ENCODE measurements around the gene ADAT1. TPM values are rescaled to one million over a fixed set of nuclear protein-coding genes. Genes with fewer than 3 reads are reported as not detected.

ADAT1 gene
- total and polyA plus RNA-seq, 2 experiments from 2014 or later: 21.2 to 37.9 TPM

- no peaks in the 10 kb centered on the region for H3K9me3 ChIP-seq (ENCODE audit: low read depth)
- no peak for DNase-seq (ENCODE audit: low spot score)
- no peaks in the 10 kb centered on the region for H3K4me1 ChIP-seq (ENCODE audit: insufficient read depth)
- no peaks in the 10 kb centered on the region for H3K36me3 ChIP-seq (replicated peaks; ENCODE audit: insufficient read depth, low read depth)
- 95% methylated on average over 7 of the region's 7 CpGs for WGBS (ENCODE audit: low lambda C conversion rate, missing lambda C conversion rate)
- H3K4me2 ChIP-seq: no peak overlapping the region
- TF ChIP-seq EZH2phosphoT487 (IDR thresholded peaks at IDR 0.05; ENCODE audit: low read depth, severe bottlenecking, unreplicated experiment) (no peak), CTCF (IDR thresholded peaks at IDR 0.05; ENCODE audit: poor library complexity) (no peak), EZH2 (IDR thresholded peaks at IDR 0.05; ENCODE audit: borderline replicate concordance) (no peak)
- no peak overlapping the region for H3K27ac ChIP-seq
- H3K4me3 ChIP-seq: no peak overlapping the region
- no peaks in the 10 kb centered on the region for H3K9me2 ChIP-seq (replicated peaks; ENCODE audit: insufficient read depth)
- peaks cover 10% of the 10 kb centered on the region for H4K20me1 ChIP-seq (ENCODE audit: insufficient read depth, poor library complexity, severe bottlenecking)
- no peaks in the 10 kb centered on the region for H3K79me2 ChIP-seq
- no peak overlapping the region for H2AFZ ChIP-seq
- no peaks in the 10 kb centered on the region for H3K27me3 ChIP-seq
These were observed 44.9 kb downstream of the ADAT1 start for GRCh38 chr16:75578212-75578611.

- H3K27me3 ChIP-seq: no peaks in the 10 kb centered on the region
- H2AFZ ChIP-seq: no peak overlapping the region
- H3K4me3 ChIP-seq: no peak overlapping the region
- peaks cover 14% of the 10 kb centered on the region for H4K20me1 ChIP-seq (ENCODE audit: insufficient read depth, poor library complexity, severe bottlenecking)
- no peak overlapping the region for H3K4me2 ChIP-seq
- WGBS (ENCODE audit: low lambda C conversion rate, missing lambda C conversion rate): 82% methylated on average over 3 of the region's 3 CpGs
- no peaks in the 10 kb centered on the region for H3K36me3 ChIP-seq (replicated peaks; ENCODE audit: insufficient read depth, low read depth)
- H3K4me1 ChIP-seq (ENCODE audit: insufficient read depth): no peaks in the 10 kb centered on the region
- no peak overlapping the region for H3K27ac ChIP-seq
- no peaks in the 10 kb centered on the region for H3K9me3 ChIP-seq (ENCODE audit: low read depth)
- H3K9me2 ChIP-seq (replicated peaks; ENCODE audit: insufficient read depth): no peaks in the 10 kb centered on the region
- no peak for DNase-seq (ENCODE audit: low spot score)
- H3K79me2 ChIP-seq: peaks cover 6% of the 10 kb centered on the region
- no peak for TF ChIP-seq EZH2phosphoT487 (IDR thresholded peaks at IDR 0.05; ENCODE audit: low read depth, severe bottlenecking, unreplicated experiment)
- TF ChIP-seq EZH2 (IDR thresholded peaks at IDR 0.05; ENCODE audit: borderline replicate concordance): no peak
- TF ChIP-seq CTCF (IDR thresholded peaks at IDR 0.05; ENCODE audit: poor library complexity): no peak
These were observed 46.7 kb downstream of the ADAT1 start for GRCh38 chr16:75576384-75576811.

GRCh38 chr16:75575958-75576357 lies 47.1 kb downstream of the ADAT1 start:
- 82% methylated on average over 3 of the region's 3 CpGs for WGBS (ENCODE audit: low lambda C conversion rate, missing lambda C conversion rate)
- Histone ChIP-seq H3K9me2 (replicated peaks; ENCODE audit: insufficient read depth) (no peaks in the 10 kb centered on the region), H3K4me3 (no peak overlapping the region), H3K9me3 (ENCODE audit: low read depth) (no peaks in the 10 kb centered on the region), H2AFZ (no peak overlapping the region), H3K79me2 (peaks cover 9% of the 10 kb centered on the region), H3K27me3 (no peaks in the 10 kb centered on the region), H4K20me1 (ENCODE audit: insufficient read depth, poor library complexity, severe bottlenecking) (peaks cover 14% of the 10 kb centered on the region), H3K4me2 (no peak overlapping the region), H3K4me1 (ENCODE audit: insufficient read depth) (no peaks in the 10 kb centered on the region), H3K27ac (no peak overlapping the region), H3K36me3 (replicated peaks; ENCODE audit: insufficient read depth, low read depth) (no peaks in the 10 kb centered on the region)
- TF ChIP-seq EZH2 (IDR thresholded peaks at IDR 0.05; ENCODE audit: borderline replicate concordance) (no peak), EZH2phosphoT487 (IDR thresholded peaks at IDR 0.05; ENCODE audit: low read depth, severe bottlenecking, unreplicated experiment) (no peak), CTCF (IDR thresholded peaks at IDR 0.05; ENCODE audit: poor library complexity) (no peak)
- no peak for DNase-seq (ENCODE audit: low spot score)

- peaks cover 14% of the 10 kb centered on the region for H4K20me1 ChIP-seq (ENCODE audit: insufficient read depth, poor library complexity, severe bottlenecking)
- TF ChIP-seq EZH2 (IDR thresholded peaks at IDR 0.05; ENCODE audit: borderline replicate concordance): no peak
- no peak for TF ChIP-seq EZH2phosphoT487 (IDR thresholded peaks at IDR 0.05; ENCODE audit: low read depth, severe bottlenecking, unreplicated experiment)
- TF ChIP-seq CTCF (IDR thresholded peaks at IDR 0.05; ENCODE audit: poor library complexity): no peak
- H3K36me3 ChIP-seq (replicated peaks; ENCODE audit: insufficient read depth, low read depth): peaks cover 4% of the 10 kb centered on the region
These were observed 49.1 kb downstream of the ADAT1 start for GRCh38 chr16:75573955-75574354.

More at GRCh38 chr16:75573955-75574354, 49.1 kb downstream of the ADAT1 start:
- Histone ChIP-seq H3K9me3 (ENCODE audit: low read depth) (no peaks in the 10 kb centered on the region), H3K79me2 (peaks cover 16% of the 10 kb centered on the region), H2AFZ (no peak overlapping the region), H3K27ac (no peak overlapping the region), H3K4me1 (ENCODE audit: insufficient read depth) (no peaks in the 10 kb centered on the region), H3K4me3 (no peak overlapping the region), H3K4me2 (no peak overlapping the region), H3K9me2 (replicated peaks; ENCODE audit: insufficient read depth) (no peaks in the 10 kb centered on the region), H3K27me3 (no peaks in the 10 kb centered on the region)
- WGBS (ENCODE audit: low lambda C conversion rate, missing lambda C conversion rate): 90% methylated on average over 5 of the region's 5 CpGs
- no peak for DNase-seq (ENCODE audit: low spot score)

All from hepatocyte (in vitro differentiated cells).